Endothelial cell of umbilical vein (primary cell): ENCODE measurements around the gene MS4A8.

ENCODE experiments used
- EZH2 ChIP-seq: IDR thresholded peaks from 2 replicates; pipeline ENCODE4 v1.6.1; 2012; ENCODE audit warnings: borderline replicate concordance, low read depth, mild to moderate bottlenecking, moderate library complexity, low read length, inconsistent platforms; ENCODE audit not compliant: severe bottlenecking
- POLR2AphosphoS5 ChIP-seq: IDR thresholded peaks from 2 replicates; pipeline ENCODE4 v1.6.1; 2012; ENCODE audit warnings: low read depth, mild to moderate bottlenecking, control low read depth, low read length, moderate library complexity; ENCODE audit not compliant: insufficient read depth

DNA sequence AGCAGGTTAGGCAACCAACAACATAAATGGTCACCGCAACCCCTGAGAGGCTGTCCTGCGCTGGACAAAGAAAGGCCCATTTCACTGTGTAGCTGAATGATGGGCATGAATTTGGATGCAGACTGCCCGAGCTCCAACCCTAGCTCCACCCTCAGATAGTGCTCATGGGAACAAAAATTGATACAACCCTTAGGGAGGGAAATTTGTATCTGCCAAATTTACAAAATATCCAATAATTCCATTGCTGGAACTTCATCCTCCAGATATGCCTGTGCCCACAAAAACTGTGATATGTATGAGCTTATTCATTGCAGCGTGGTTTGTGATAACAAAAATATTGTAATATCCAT is 2.0 kb downstream of the MS4A8 start:
- TF ChIP-seq POLR2AphosphoS5, result no peak
- no peak for TF ChIP-seq EZH2
